SK-N-SH (cell line): Measurements from ENCODE around the gene NEK6. TPM values are rescaled to one million over a fixed set of nuclear protein-coding genes. Genes with fewer than 3 reads are reported as not detected.

Experiments
- CTCF ChIA-PET: fragments of 300-600, 350-600 bp; formaldehyde crosslinking; extraction: SDS; loops from one replicate; lab custom pipeline; 2021; lab: Yijun Ruan, JAX
- POLR2A ChIA-PET: fragments of 350-600 bp; sonication (Branson Sonifier 250); formaldehyde crosslinking; extraction: SDS; loops from one replicate; lab custom pipeline; 2020; ENCODE audit warnings: antibody characterized with exemption, inconsistent platforms; lab: Yijun Ruan, JAX
- DNase-seq: peaks from one replicate; pipeline ENCODE4 v3.0.0; 2012
- H2AFZ ChIP-seq: fragments of 200-600 bp; sonication (generic); 2 replicates; pipeline ENCODE4 v1.8.1; 2016; ENCODE audit warnings: antibody characterized with exemption, mild to moderate bottlenecking, low read depth
- H3F3A ChIP-seq: fragments of 200-600 bp; sonication (generic); replicated peaks from 2 replicates; pipeline ENCODE3; 2016; ENCODE audit warnings: antibody characterized with exemption, mild to moderate bottlenecking; ENCODE audit not compliant: insufficient read depth
- H3K27ac ChIP-seq, 2 experiments: fragments of 200-500 bp in 1 of 2; fragments of 200-600 bp in 1 of 2; sonication (Bioruptor generic) in 1 of 2; sonication (generic), shearing (Covaris generic) in 1 of 2; 2 replicates each; pipeline versions ENCODE4 v1.5.1 to v1.6.1; 2014 to 2016; ENCODE audit warnings: low read depth in 2 of 2, inconsistent platforms in 1 of 2, low read length in 1 of 2, mild to moderate bottlenecking in 1 of 2, mixed read lengths in 1 of 2
- H3K27me3 ChIP-seq: fragments of 200-600 bp; sonication (generic), shearing (Covaris generic); 2 replicates; pipeline ENCODE4 v1.6.1; 2016; ENCODE audit warnings: mixed run types; ENCODE audit not compliant: insufficient read depth
- H3K36me3 ChIP-seq, 2 experiments: fragments of 200-500 bp in 1 of 2; fragments of 200-600 bp in 1 of 2; sonication (Bioruptor generic) in 1 of 2; sonication (generic) in 1 of 2; replicated peaks in 1 of 2; 2 replicates each; pipeline versions ENCODE3 to v1.5.1; 2014 to 2016; ENCODE audit warnings: low read length in 1 of 2, mild to moderate bottlenecking in 1 of 2; ENCODE audit not compliant: insufficient read depth in 2 of 2, control insufficient read depth in 1 of 2
- H3K4me1 ChIP-seq, 2 experiments: fragments of 200-500 bp in 1 of 2; fragments of 200-600 bp in 1 of 2; sonication (Bioruptor generic) in 1 of 2; sonication (generic), shearing (Covaris generic) in 1 of 2; 2 replicates each; pipeline versions ENCODE4 v1.5.1 to v1.6.1; 2014 to 2016; ENCODE audit warnings: low read depth in 1 of 2, low read length in 1 of 2, mixed run types in 1 of 2; ENCODE audit not compliant: insufficient read depth in 2 of 2, control insufficient read depth in 1 of 2
- H3K4me2 ChIP-seq: fragments of 200-600 bp; sonication (generic), shearing (Covaris generic); 2 replicates; pipeline ENCODE4 v1.6.1; 2017; ENCODE audit warnings: mixed run types
- H3K4me3 ChIP-seq, 2 experiments: fragments of 200-500 bp in 1 of 2; fragments of 200-600 bp in 1 of 2; sonication (Bioruptor generic) in 1 of 2; sonication (generic), shearing (Covaris generic) in 1 of 2; 2 replicates each; pipeline versions ENCODE4 v1.5.1 to v1.8.1; 2014 to 2016; ENCODE audit warnings: low read depth in 2 of 2, inconsistent platforms in 1 of 2, low read length in 1 of 2, mild to moderate bottlenecking in 1 of 2, mixed read lengths in 1 of 2, moderate library complexity in 1 of 2
- H3K79me2 ChIP-seq: fragments of 200-600 bp; sonication (generic); 2 replicates; pipeline ENCODE4 v1.8.1; 2017; ENCODE audit warnings: mild to moderate bottlenecking; ENCODE audit not compliant: insufficient read depth
- H3K9ac ChIP-seq: fragments of 200-600 bp; sonication (generic); 2 replicates; pipeline ENCODE4 v1.6.1; 2017; ENCODE audit warnings: mixed run types
- H3K9me2 ChIP-seq: fragments of 200-600 bp; sonication (generic); 2 replicates; pipeline ENCODE4 v1.6.1; 2017; ENCODE audit warnings: mixed run types
- H3K9me3 ChIP-seq: fragments of 200-600 bp; sonication (generic); 2 replicates; pipeline ENCODE4 v1.6.1; 2017; ENCODE audit warnings: mixed run types, mild to moderate bottlenecking, moderate library complexity
- H4K20me1 ChIP-seq: fragments of 200-600 bp; sonication (generic); 2 replicates; pipeline ENCODE4 v1.6.1; 2017; ENCODE audit warnings: mild to moderate bottlenecking, mixed run types; ENCODE audit not compliant: insufficient read depth
- EZH2phosphoT487 ChIP-seq: fragments of 200-600 bp; sonication (generic); IDR thresholded peaks from 2 replicates; pipeline ENCODE4 v1.6.1; 2017; ENCODE audit warnings: low read depth, mixed run types, mild to moderate bottlenecking, antibody characterized with exemption, moderate library complexity, borderline replicate concordance
- FOSL2 ChIP-seq: IDR thresholded peaks from 2 replicates; pipeline ENCODE4 v1.4.0; 2012; ENCODE audit warnings: low read depth, mild to moderate bottlenecking, moderate library complexity, borderline replicate concordance
- FOXM1 ChIP-seq: IDR thresholded peaks from 2 replicates; pipeline ENCODE4 v1.4.0; 2012; ENCODE audit warnings: low read depth, mild to moderate bottlenecking
- GABPA ChIP-seq: IDR thresholded peaks from 2 replicates; pipeline ENCODE4 v1.4.0; 2012; ENCODE audit warnings: low read depth, mild to moderate bottlenecking
- GATA2 ChIP-seq: sonication (generic); formaldehyde crosslinking; IDR thresholded peaks from 2 replicates; pipeline ENCODE4 v1.5.0; 2020; ENCODE audit warnings: mild to moderate bottlenecking, missing genetic modification reagents
- MAX ChIP-seq: IDR thresholded peaks from 2 replicates; pipeline ENCODE4 v1.4.0; 2012; ENCODE audit warnings: low read depth
- MEF2A ChIP-seq: IDR thresholded peaks from 2 replicates; pipeline ENCODE4 v1.4.0; 2012; ENCODE audit warnings: low read depth, borderline replicate concordance
- MXI1 ChIP-seq: IDR thresholded peaks from 2 replicates; pipeline ENCODE4 v1.6.1; 2012; ENCODE audit warnings: mild to moderate bottlenecking, low read depth, low read length, improper control_type of control experiment
- NFIC ChIP-seq: IDR thresholded peaks from 2 replicates; pipeline ENCODE4 v1.4.0; 2012; ENCODE audit warnings: borderline replicate concordance
- NRF1 ChIP-seq: IDR thresholded peaks from 2 replicates; pipeline ENCODE4 v1.6.1; 2012; ENCODE audit warnings: low read depth, mild to moderate bottlenecking, low read length
- PBX3 ChIP-seq: IDR thresholded peaks from 2 replicates; pipeline ENCODE4; 2012
- POLR2AphosphoS5 ChIP-seq: IDR thresholded peaks from 2 replicates; pipeline ENCODE4 v1.6.1; 2012; ENCODE audit warnings: low read depth, low read length
- RAD21 ChIP-seq: IDR thresholded peaks from 2 replicates; pipeline ENCODE4 v1.6.1; 2012; ENCODE audit warnings: mild to moderate bottlenecking, low read length
- RCOR1 ChIP-seq: fragments of 150-350 bp; IDR thresholded peaks from 2 replicates; pipeline ENCODE4 v1.6.1; 2017; ENCODE audit warnings: antibody characterized with exemption, low read length
- RXRA ChIP-seq: IDR thresholded peaks from 2 replicates; pipeline ENCODE4 v1.4.0; 2012; ENCODE audit warnings: low read depth, mild to moderate bottlenecking, borderline replicate concordance
- TAF1 ChIP-seq: IDR thresholded peaks from 2 replicates; pipeline ENCODE4 v1.6.1; 2012; ENCODE audit warnings: low read depth, mild to moderate bottlenecking, low read length, moderate library complexity, borderline replicate concordance
- TEAD4 ChIP-seq: IDR thresholded peaks from 2 replicates; pipeline ENCODE4 v1.4.0; 2012; ENCODE audit warnings: mild to moderate bottlenecking, borderline replicate concordance; ENCODE audit not compliant: insufficient read depth
- WGBS: methylation state at CpG from one replicate; pipeline ENCODE4 v1.1.6; 2017; ENCODE audit warnings: low lambda C conversion rate; 5-methylcytosine and 5-hydroxymethylcytosine counted together
- polyA plus RNA-seq, 3 experiments: library from polyadenylated mRNA; depleted of rRNA; stranded (reverse); fragments of >200 nt; gene quantifications; 2 replicates each; pipeline ENCODE4 v1.2.3, GENCODE V29; 2012
- TF ChIP-seq, protein P1 (sequence below): fragments of 200-600 bp; sonication (generic); IDR thresholded peaks from 2 replicates; pipeline ENCODE4 v1.6.1; 2017; ENCODE audit warnings: antibody characterized with exemption, mild to moderate bottlenecking, moderate library complexity
- TF ChIP-seq, protein P2 (sequence below): fragments of 150-350 bp; IDR thresholded peaks from 2 replicates; pipeline ENCODE4 v1.6.1; 2017; ENCODE audit warnings: antibody characterized with exemption, low read length, low read depth, borderline replicate concordance

Gene NEK6
- polyA plus RNA-seq, 1 of the 3 experiments (the other 2 are of a cell fraction): 89.8 TPM

- TF ChIP-seq, protein P1, sequence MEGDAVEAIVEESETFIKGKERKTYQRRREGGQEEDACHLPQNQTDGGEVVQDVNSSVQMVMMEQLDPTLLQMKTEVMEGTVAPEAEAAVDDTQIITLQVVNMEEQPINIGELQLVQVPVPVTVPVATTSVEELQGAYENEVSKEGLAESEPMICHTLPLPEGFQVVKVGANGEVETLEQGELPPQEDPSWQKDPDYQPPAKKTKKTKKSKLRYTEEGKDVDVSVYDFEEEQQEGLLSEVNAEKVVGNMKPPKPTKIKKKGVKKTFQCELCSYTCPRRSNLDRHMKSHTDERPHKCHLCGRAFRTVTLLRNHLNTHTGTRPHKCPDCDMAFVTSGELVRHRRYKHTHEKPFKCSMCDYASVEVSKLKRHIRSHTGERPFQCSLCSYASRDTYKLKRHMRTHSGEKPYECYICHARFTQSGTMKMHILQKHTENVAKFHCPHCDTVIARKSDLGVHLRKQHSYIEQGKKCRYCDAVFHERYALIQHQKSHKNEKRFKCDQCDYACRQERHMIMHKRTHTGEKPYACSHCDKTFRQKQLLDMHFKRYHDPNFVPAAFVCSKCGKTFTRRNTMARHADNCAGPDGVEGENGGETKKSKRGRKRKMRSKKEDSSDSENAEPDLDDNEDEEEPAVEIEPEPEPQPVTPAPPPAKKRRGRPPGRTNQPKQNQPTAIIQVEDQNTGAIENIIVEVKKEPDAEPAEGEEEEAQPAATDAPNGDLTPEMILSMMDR: no peak
Measured at GRCh38 chr9:124263213-124263612, 5.5 kb downstream of the NEK6 start (continued).

GRCh38 chr9:124263800-124264426, 6.2 kb downstream of the NEK6 start:
- Histone ChIP-seq H3K4me3 (no peak overlapping the region), H4K20me1 (peaks cover 19% of the 10 kb centered on the region; the same call in 1 of the 2 replicates), H2AFZ (no peak overlapping the region), H3K9me2 (no peaks in the 10 kb centered on the region), H3K79me2 (peaks cover 98% of the 10 kb centered on the region), H3K4me1 (peaks cover 24 to 38% of the 10 kb centered on the region in 2 experiments), H3K4me2 (no peak overlapping the region), H3K9me3 (no peaks in the 10 kb centered on the region), H3K27ac (no peak overlapping the region)
- POLR2A ChIA-PET: no interaction called here
- CTCF ChIA-PET: no interaction called here
- 85% methylated on average over 21 of the region's 22 CpGs for WGBS
- DNase-seq: no peak
- TF ChIP-seq RXRA (no peak), FOXM1 (no peak), NRF1 (no peak), NFIC (no peak), RCOR1 (no peak), GATA2 (no peak), MXI1 (no peak), GABPA (no peak), RAD21 (no peak), TEAD4 (no peak), PBX3 (no peak), FOSL2 (no peak), MEF2A (no peak), MAX (no peak), TAF1 (no peak), POLR2AphosphoS5 (no peak), EZH2phosphoT487 (no peak)
- TF ChIP-seq, protein P2, sequence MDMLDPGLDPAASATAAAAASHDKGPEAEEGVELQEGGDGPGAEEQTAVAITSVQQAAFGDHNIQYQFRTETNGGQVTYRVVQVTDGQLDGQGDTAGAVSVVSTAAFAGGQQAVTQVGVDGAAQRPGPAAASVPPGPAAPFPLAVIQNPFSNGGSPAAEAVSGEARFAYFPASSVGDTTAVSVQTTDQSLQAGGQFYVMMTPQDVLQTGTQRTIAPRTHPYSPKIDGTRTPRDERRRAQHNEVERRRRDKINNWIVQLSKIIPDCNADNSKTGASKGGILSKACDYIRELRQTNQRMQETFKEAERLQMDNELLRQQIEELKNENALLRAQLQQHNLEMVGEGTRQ: no peak
- TF ChIP-seq, all 33 proteins: peak for 0
- Histone ChIP-seq H3K9ac (no peak overlapping the region), H3F3A (peaks cover 55% of the 10 kb centered on the region), H3K27me3 (no peaks in the 10 kb centered on the region), H3K36me3 (peaks cover 6 to 12% of the 10 kb centered on the region in 2 experiments)
